ENCODE results near the gene DYNC2H1.

DYNC2H1 gene, protein sequence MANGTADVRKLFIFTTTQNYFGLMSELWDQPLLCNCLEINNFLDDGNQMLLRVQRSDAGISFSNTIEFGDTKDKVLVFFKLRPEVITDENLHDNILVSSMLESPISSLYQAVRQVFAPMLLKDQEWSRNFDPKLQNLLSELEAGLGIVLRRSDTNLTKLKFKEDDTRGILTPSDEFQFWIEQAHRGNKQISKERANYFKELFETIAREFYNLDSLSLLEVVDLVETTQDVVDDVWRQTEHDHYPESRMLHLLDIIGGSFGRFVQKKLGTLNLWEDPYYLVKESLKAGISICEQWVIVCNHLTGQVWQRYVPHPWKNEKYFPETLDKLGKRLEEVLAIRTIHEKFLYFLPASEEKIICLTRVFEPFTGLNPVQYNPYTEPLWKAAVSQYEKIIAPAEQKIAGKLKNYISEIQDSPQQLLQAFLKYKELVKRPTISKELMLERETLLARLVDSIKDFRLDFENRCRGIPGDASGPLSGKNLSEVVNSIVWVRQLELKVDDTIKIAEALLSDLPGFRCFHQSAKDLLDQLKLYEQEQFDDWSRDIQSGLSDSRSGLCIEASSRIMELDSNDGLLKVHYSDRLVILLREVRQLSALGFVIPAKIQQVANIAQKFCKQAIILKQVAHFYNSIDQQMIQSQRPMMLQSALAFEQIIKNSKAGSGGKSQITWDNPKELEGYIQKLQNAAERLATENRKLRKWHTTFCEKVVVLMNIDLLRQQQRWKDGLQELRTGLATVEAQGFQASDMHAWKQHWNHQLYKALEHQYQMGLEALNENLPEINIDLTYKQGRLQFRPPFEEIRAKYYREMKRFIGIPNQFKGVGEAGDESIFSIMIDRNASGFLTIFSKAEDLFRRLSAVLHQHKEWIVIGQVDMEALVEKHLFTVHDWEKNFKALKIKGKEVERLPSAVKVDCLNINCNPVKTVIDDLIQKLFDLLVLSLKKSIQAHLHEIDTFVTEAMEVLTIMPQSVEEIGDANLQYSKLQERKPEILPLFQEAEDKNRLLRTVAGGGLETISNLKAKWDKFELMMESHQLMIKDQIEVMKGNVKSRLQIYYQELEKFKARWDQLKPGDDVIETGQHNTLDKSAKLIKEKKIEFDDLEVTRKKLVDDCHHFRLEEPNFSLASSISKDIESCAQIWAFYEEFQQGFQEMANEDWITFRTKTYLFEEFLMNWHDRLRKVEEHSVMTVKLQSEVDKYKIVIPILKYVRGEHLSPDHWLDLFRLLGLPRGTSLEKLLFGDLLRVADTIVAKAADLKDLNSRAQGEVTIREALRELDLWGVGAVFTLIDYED (N-terminal part only)

GRCh38 chr11:103108933-103109817 lies at the start of gene DYNC2H1:
DYNC2H1 (plus strand) TSS chr11:103109426; CDS start chr11:103109575, 149 bp downstream.
- peak; percentile 94 for FAIRE-seq

DNA sequence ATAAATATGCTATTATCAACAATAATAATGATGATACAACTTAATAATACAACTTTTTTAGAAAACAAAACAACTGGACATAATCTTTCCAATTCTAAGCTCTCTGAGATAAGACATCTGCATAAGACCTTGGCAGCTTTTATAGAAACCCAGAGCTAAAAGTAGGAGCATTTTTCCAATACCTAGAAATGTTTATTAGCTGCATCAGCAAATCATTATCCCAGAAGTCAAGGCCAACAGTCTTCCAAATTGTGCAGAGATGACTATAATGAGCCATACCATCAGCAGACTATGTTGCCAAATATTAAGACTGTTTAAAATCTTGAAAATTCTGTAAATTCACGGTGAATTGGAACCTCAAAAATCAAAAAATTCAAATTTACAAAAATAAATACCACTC lies 47.6 kb upstream of the DYNC2H1 start:
- no peak for FAIRE-seq

DNA sequence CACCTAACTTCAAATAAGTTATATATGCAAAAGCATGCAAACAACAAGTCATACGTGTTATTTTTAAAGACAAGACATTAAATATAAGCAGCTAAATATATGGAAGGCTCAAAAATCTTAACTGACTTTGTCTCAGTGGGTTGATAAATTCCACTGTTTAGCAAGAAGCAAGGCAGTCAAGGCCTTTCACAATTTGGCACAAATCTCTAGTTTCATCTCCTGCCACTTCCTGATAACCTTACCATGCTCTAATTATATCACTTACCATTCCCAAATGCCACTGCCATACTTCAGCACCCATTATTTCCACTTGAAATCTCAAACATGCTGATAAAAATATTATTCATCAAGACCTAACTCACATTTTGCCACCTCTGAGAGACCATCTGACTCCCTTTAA lies 42.1 kb upstream of the DYNC2H1 start:
- FAIRE-seq, result no peak

DNA sequence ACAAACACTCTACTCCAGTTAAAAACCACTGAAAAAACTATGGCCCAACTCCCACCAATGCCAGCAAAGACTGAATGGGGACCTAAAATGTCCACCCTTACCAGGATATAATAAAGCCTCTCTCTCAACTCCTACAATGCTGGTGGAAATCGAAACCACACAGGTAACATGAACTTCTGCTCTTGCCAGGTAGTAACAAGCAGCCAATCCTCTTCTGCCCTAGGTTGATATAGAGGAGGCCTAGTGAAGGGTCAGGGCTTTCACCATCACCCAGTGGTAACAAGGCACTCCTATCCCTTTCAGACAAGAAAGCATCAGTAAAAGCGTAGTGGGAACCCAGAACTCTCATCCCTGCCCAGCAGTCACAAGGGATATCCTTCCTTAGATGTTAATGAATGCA lies 39.9 kb upstream of the DYNC2H1 start:
- no peak for FAIRE-seq

DNA sequence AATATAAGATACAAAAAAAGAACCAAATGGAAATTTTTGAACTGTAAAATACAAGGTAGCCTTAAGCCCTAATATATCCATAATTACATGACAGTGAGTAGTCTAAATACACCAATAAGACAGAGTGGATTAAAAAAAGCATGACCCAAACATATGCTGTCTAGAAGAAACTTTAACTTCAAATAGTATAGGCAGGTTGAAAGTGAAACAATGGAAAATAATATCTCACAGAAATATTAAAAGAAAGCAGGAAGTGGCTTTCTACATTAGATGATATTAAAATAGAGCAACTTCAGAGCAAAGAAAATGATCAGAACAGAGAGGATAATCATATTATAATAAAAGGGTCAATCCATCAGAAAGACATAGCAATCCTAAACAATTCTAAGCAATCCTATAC lies 39.1 kb upstream of the DYNC2H1 start:
- FAIRE-seq, result no peak

DNA sequence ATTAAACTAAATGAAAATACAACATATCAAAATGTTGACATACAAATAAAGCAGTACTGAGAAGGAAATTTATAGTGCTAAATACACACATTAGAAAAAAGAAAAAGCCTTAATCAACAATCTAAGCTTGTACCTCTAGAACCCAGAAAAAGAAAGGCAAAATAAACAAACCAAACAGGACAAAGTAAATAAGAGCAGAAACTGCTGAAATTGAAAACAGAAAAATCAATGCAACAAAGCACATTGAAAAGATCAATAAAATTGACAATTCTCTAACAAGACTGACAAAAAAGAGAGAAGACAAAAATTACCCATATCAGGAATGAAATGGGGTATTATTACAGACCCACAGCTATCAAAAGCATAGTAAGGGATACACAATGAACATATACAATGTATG lies 38.2 kb upstream of the DYNC2H1 start:
- no peak for FAIRE-seq

DNA sequence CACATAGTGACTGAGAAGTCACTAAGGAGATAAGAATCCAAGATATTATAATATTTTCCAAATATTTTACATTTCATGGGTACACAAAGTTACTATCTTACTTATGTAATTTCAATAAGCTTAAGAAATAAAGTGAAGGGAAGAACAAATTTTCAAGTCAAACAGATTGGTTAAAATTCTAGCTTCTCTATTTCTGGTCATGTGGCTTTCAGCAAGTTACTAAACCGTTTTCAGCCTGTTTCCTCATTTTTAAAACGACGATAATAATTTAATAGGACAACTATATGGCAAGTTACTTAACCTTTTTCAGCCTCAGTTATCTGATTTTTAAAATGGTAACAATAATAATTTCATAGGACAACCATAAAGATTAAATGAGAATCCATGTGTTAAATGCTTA lies 32.9 kb upstream of the DYNC2H1 start:
- no peak for FAIRE-seq

- FAIRE-seq, result no peak
These were observed 31.7 kb upstream of the DYNC2H1 start for GRCh38 chr11:103077554-103077953.

GRCh38 chr11:103078710-103079109 lies 30.5 kb upstream of the DYNC2H1 start:
- FAIRE-seq, result no peak

- no peak for FAIRE-seq
These were observed 29.4 kb upstream of the DYNC2H1 start for GRCh38 chr11:103079833-103080232.

- FAIRE-seq, result peak; percentile 11
These were observed 23.4 kb upstream of the DYNC2H1 start for GRCh38 chr11:103085758-103086365.

DNA sequence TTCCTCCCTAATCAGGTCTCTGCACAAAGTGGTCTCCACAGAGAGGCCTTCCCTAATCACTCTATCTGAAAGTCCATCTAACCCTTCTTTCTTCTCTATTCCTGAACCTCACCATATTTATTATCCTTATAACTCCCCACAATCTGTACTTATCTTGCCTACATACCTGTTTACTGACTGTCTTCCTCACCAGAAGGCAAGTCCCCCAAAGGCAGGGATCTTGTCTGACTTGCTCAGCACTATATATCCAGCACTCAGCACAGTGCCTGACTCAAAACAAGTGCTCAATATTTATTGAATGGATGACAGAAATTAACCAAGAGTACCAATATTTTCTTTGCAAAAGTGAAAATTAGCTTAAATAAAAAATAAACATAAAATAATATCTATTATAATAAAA lies 22.8 kb upstream of the DYNC2H1 start:
- no peak for FAIRE-seq

- no peak for FAIRE-seq
These were observed 18.0 kb upstream of the DYNC2H1 start for GRCh38 chr11:103091064-103091800.

- FAIRE-seq, result peak; percentile 88
These were observed 17.3 kb upstream of the DYNC2H1 start, which contains the start of gene DCUN1D5 for GRCh38 chr11:103091801-103092524. DCUN1D5 (minus strand) TSS chr11:103092160; CDS start chr11:103091872, 288 bp downstream.

- no peak for FAIRE-seq
These were observed 11.9 kb upstream of the DYNC2H1 start for GRCh38 chr11:103097279-103097678.

DNA sequence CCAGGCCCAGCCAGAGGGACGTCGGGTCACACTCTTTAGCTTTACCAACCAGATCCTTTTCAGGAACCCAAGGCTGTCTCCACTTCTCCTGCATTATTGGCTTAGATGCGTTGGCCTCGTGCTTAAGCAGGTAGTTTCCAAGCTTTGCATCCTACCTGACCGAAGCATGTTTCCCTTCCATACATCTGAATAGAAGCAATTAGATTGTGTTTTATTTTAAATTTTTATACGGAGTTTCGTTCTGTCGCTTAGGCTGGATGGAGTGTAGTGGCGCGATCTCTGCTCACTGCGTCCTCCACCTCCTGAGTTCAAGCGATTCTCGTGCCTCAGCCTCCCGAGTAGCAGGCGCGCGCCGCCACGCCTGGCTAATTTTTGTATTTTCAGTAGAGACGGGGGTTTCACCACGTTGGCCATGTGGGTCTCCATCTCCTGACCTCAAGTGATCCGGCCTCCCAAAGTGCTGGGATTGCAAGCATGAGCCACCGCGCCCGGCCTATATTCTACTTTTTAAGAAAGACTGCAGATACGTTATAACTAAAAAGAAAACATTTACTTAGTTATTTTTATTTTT lies 677 bp downstream of the DYNC2H1 start:
- no peak for FAIRE-seq

DNA sequence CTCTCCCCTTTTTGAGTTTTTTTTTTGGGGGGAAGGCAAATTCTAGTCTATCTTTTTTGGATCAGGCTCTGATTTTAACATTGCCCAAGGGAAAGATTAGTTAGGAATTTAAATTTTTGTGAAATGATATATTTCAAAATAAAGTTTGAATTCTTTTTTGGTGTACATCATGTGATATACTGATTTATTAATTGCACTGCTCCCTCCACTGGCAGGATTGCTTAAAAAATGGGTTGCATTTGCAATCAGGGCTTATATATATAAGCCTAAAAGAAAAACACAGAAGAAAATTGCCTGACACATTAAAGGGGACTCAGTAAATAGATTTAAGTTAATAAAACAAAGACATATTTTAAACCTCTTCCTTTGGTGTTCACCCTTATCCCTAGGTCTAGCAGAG lies 1.2 kb downstream of the DYNC2H1 start:
- FAIRE-seq, result peak; percentile 73

DNA sequence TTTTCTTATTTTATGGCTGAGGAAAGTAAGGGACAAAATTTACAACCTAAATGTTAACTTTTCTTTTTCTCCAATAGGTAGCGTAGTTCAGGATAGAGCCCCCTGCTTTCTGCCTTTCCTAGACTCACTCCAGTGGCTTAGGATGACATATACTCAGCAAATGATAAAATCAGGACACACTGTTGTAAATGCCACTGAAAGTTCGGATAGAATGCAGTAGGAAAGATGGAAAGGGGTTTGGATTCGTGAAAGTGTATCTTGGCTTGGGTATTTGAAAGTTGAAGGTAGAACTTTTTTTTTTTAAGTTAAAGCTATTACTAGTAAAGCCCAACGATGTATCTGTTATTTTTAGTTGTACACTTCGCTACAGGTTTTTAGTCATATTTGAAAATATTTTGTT lies 2.2 kb downstream of the DYNC2H1 start:
- FAIRE-seq, result no peak

DNA sequence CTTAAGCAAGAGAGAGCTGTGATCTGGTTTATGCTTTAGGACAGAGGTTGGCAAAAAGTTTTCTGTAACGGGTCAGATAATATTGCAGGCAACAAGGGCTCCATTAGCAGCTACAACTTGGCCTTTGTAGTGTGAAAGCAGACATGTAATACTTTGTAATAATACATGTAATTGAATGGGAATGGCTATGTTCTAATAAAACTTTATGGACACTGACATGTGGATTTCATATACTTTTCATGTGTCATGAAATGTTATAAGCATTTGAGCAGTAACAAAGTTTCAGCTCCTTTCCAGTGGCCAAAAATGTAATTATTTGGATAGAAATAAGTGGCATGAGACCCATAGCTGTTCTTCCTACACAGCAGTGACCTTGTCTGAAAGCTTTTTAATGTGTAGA lies 3.1 kb downstream of the DYNC2H1 start:
- FAIRE-seq, result no peak

- FAIRE-seq, result no peak
These were observed 5.6 kb downstream of the DYNC2H1 start for GRCh38 chr11:103114836-103115235.
